ENCODE data around the gene NDUFB8. TPM values are rescaled to one million over a fixed set of nuclear protein-coding genes. Genes with fewer than 3 reads are reported as not detected.

Gene NDUFB8
- total RNA-seq, 4 donors from 2014 or later: 122 to 229 (median 167) TPM

DNA sequence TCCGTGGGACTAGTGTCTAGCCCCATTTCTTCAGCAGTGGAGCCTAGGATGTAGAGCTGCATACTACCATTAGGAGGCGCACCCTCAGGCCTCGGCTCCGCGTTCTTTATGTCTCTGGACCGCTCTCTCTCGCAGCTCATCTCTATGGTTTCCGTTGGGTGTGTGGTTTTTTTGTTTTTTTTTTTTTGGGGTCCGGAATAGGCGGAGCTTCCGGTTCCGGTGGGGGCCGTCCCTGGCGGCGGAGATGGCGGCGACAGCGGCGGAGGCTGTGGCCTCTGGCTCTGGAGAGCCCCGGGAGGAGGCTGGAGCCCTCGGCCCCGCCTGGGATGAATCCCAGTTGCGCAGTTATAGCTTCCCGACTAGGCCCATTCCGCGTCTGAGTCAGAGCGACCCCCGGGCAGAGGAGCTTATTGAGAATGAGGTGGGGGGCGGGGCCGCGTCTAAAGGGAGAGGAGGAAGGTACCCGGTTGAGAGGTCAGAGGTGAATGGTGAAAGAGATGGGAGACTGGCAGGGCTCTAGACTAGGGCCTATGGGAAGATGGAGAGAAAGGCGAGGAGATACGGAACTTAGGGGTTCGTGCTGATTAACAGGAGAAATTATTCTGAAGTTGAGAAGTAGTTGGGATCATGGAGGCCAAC lies 6.2 kb upstream of the NDUFB8 start, which contains the start of gene HIF1AN:
TSS of gene HIF1AN (plus strand) at position 229 of the 639 bp plus-strand sequence. CDS start at position 245, 16 bp downstream.
- H3K4me1 ChIP-seq: peaks cover 0 to 21% (median 4%) of the 10 kb centered on the region in 4 donors
- peak within 1 kb of the TSS; percentile 55 to 72 (median 60) for H3K4me3 ChIP-seq
- TF ChIP-seq POLR2A (IDR thresholded peaks at IDR 0.05): peak; percentile 68 to 73
- TF ChIP-seq, protein P1, sequence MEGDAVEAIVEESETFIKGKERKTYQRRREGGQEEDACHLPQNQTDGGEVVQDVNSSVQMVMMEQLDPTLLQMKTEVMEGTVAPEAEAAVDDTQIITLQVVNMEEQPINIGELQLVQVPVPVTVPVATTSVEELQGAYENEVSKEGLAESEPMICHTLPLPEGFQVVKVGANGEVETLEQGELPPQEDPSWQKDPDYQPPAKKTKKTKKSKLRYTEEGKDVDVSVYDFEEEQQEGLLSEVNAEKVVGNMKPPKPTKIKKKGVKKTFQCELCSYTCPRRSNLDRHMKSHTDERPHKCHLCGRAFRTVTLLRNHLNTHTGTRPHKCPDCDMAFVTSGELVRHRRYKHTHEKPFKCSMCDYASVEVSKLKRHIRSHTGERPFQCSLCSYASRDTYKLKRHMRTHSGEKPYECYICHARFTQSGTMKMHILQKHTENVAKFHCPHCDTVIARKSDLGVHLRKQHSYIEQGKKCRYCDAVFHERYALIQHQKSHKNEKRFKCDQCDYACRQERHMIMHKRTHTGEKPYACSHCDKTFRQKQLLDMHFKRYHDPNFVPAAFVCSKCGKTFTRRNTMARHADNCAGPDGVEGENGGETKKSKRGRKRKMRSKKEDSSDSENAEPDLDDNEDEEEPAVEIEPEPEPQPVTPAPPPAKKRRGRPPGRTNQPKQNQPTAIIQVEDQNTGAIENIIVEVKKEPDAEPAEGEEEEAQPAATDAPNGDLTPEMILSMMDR (IDR thresholded peaks at IDR 0.05): peak; percentile 65 to 93 (median 89)
- peak within 1 kb of the TSS; percentile 32 to 63 (median 56) for H3K27ac ChIP-seq
- no peaks in the 10 kb centered on the region for H3K27me3 ChIP-seq
- no peaks in the 10 kb centered on the region for H3K9me3 ChIP-seq
- peaks cover 0 to 17% (median 0%) of the 10 kb centered on the region in 3 donors for H3K36me3 ChIP-seq
- peak; percentile 82 to 95 (median 86) for DNase-seq

DNA sequence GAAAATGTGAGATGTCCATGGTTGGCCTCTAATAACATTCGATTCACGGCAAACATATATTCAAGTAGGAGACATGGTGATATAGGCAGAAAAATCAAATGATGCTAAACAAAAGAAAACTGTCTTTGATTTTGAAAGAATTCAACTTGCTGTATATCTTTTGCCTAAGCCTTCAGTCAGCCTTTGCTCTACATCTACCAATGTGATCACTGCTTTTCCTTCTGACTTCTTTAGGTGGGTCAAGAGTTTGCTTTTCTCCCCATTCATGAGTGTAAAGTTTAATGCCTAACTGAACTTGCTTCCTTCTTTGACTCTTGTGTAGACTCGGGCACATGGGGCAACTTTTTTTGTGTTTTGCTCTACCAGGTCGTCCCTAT lies 5.7 kb upstream of the NDUFB8 start:
- no peak for TF ChIP-seq POLR2A (IDR thresholded peaks at IDR 0.05)
- TF ChIP-seq, protein P1 (IDR thresholded peaks at IDR 0.05): no peak
- Histone ChIP-seq H3K27ac (peak overlapping the region in 1 of 4 donors; percentile 63), H3K9me3 (no peaks in the 10 kb centered on the region), H3K27me3 (no peaks in the 10 kb centered on the region), H3K4me3 (peak overlapping the region; percentile 55 to 72 (median 60)), H3K4me1 (peaks cover 0 to 24% (median 4%) of the 10 kb centered on the region in 4 donors), H3K36me3 (peaks cover 0 to 12% (median 0%) of the 10 kb centered on the region in 3 donors)
- DNase-seq: no peak

DNA sequence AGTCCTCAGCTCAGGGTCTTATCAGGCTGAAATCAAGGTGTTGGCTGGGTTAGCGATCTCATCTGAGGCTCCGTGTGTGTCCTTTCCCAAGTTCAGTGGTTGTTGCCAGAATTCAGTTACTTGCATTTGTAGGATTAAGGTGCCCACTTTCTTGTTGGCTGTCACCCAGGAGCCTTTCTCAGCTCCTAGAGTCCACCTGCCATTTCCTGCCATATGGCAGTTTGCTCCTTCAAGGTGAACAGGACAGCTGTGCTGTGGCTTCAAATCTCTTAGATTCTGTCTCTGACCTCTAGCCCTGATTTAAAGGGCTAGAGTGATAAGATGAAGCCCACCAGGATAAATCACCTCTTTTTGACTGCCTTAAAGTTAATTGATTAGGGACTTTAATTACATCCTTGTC lies 5.1 kb upstream of the NDUFB8 start:
- Histone ChIP-seq H3K4me1 (peaks cover 0 to 27% (median 4%) of the 10 kb centered on the region in 4 donors), H3K4me3 (no peak overlapping the region), H3K36me3 (peaks cover 0 to 8% (median 0%) of the 10 kb centered on the region in 3 donors), H3K9me3 (no peaks in the 10 kb centered on the region), H3K27me3 (no peaks in the 10 kb centered on the region), H3K27ac (no peak overlapping the region)
- DNase-seq: no peak
- TF ChIP-seq POLR2A (IDR thresholded peaks at IDR 0.05): no peak
- TF ChIP-seq, protein P1 (IDR thresholded peaks at IDR 0.05): no peak

DNA sequence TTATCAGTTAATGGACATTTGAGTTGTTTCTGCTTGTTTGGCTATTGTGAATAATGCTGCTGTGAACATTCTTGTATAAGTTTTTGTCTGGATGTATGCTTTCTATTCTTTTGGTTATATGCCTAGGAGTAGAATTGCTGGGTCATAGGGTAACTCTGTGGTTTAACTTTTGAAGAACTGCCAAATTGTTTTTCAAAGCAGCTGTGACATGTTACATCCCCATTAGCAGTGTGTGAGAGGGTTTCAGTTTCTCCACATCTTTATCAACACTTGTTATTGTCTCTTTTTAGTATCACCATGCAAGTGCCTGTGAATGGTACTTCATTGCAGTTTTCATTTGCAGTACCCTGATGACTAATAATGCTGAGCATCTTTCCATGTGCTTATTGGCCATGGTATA lies 2.1 kb upstream of the NDUFB8 start:
- peaks cover 0 to 32% (median 8%) of the 10 kb centered on the region in 4 donors for H3K4me1 ChIP-seq
- H3K27ac ChIP-seq: no peak overlapping the region
- H3K9me3 ChIP-seq: no peaks in the 10 kb centered on the region
- no peak for TF ChIP-seq POLR2A (IDR thresholded peaks at IDR 0.05)
- TF ChIP-seq, protein P1 (IDR thresholded peaks at IDR 0.05): no peak
- no peak overlapping the region for H3K4me3 ChIP-seq
- peaks cover 0 to 6% (median 0%) of the 10 kb centered on the region in 3 donors for H3K36me3 ChIP-seq
- no peaks in the 10 kb centered on the region for H3K27me3 ChIP-seq
- no peak for DNase-seq

DNA sequence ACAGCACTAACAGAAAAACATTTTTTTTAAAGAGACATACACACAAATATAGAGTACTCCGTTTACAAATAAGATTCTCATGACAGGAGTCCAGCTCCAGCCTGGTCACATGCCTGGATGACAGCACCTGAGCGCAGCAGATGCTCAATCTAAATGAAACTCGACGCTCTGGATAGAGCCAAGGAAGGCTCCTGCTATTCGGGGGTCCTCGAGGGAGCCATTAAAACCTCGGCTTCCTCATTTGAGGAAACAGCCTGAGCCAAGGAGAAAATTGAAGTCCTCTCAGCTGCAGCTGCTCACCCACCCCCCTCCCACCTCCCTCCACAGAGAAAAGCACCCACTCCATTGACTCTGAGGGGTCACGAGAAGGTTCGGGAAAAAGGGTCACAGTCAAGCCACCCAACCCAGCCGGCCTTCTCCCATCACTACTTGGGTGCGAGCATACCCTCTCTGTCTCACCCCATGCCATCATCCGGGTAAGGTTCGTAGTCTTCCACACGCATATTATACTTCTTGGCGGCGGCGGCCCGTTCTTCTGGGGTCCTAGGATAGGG lies 673 bp downstream of the NDUFB8 start:
- Histone ChIP-seq H3K36me3 (peaks cover 0 to 30% (median 0%) of the 10 kb centered on the region in 3 donors), H3K4me3 (peak overlapping the region; percentile 66 to 93 (median 85)), H3K27ac (peak overlapping the region; percentile 79 to 83 (median 82)), H3K4me1 (peaks cover 0 to 19% (median 5%) of the 10 kb centered on the region in 4 donors), H3K27me3 (no peaks in the 10 kb centered on the region), H3K9me3 (no peaks in the 10 kb centered on the region)
- DNase-seq: peak in 1 of 3 donors; percentile 50
- no peak for TF ChIP-seq POLR2A (IDR thresholded peaks at IDR 0.05)
- TF ChIP-seq, protein P1 (IDR thresholded peaks at IDR 0.05): no peak

Measured in Peyer's patch (tissue), 4 donors.